ENCODE results near the gene TMED4. TPM values are rescaled to one million over a fixed set of nuclear protein-coding genes. Genes with fewer than 3 reads are reported as not detected.

Gene TMED4
- 100 to 1,000 TPM; 226 to 303 (median 254) TPM for total RNA-seq

DNA sequence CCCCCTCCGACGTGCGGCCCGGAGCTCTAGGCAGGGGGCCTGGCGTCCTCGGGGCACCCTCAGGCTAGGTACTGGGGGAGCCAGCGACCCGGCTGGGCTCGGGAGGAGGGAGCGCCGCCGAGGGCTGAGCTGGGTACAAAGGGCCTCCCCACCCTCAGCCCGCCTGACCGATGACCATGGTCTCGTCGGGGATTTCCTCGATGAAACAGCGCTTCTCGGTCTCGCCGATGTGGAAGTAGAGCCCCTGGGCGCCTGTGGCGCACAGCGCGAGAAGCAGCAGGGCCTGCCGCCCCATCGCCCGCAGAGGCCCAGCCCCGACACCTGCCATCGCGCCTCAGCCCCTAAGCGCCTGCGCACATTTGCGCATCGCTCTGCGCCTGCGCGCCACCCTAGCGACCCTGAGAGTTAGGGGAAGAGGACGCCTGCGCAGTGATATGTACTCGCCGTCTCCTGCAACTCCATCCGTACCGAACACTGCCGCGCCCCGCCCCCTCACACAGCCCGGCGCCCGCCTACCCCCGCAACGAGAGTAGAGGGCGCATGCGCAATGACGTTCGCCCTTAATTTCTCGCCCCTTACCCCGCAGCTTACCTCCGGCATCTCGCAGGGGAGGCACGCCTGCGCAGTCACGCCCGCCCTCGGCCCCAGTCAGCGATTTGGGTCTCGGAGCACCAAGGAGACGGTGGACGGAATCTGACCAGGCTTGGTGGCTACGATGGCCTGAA, at the start of gene TMED4:
TSS of gene TMED4 (minus strand) at position 353 of the 725 bp plus-strand sequence. CDS start at position 328, 25 bp downstream.
- no peaks in the 10 kb centered on the region for H3K27me3 ChIP-seq
- WGBS, 2 donors (ENCODE audit: low coverage in 1 of 2): 0% methylated on average over 37 of the region's 71 CpGs; no CpG with 5 or more reads in 1 of the 2 donors
- in situ Hi-C loops (cut with MboI; ENCODE audit: low pct_ligation_motif_present in 1 of 4, low pct_unique_long_range_greater_than_20kb in 1 of 4, low sequenced_read_pairs in 3 of 4) (loop anchor here (10.0 to 25.0 kb wide), 5 partner anchors 180 to 530 kb away; partner anchors contain the start of genes H2AZ2 (in 3 of the 4) and TBRG4 (in 3 of the 4)), intact Hi-C loops (cut with DNase I; ENCODE audit: low total_unique reads) (loop anchor here (1.0 to 5.0 kb wide), 2 partner anchors 22 to 265 kb away; partner anchors contain the start of gene H2AZ2)
- H3K36me3 ChIP-seq: peaks cover 0 to 18% (median 4%) of the 10 kb centered on the region in 4 donors
- H3K4me3 ChIP-seq: peak within 1 kb of the TSS; percentile 59 to 81 (median 66)
- no peaks in the 10 kb centered on the region for H3K9me3 ChIP-seq
- TF ChIP-seq EP300 (IDR thresholded peaks at IDR 0.05; ENCODE audit: low read depth) (peak; percentile 30), POLR2A (IDR thresholded peaks at IDR 0.05) (peak; percentile 94), POLR2AphosphoS5 (IDR thresholded peaks at IDR 0.05) (peak; percentile 88 to 98 (median 91))
- TF ChIP-seq, protein P1, sequence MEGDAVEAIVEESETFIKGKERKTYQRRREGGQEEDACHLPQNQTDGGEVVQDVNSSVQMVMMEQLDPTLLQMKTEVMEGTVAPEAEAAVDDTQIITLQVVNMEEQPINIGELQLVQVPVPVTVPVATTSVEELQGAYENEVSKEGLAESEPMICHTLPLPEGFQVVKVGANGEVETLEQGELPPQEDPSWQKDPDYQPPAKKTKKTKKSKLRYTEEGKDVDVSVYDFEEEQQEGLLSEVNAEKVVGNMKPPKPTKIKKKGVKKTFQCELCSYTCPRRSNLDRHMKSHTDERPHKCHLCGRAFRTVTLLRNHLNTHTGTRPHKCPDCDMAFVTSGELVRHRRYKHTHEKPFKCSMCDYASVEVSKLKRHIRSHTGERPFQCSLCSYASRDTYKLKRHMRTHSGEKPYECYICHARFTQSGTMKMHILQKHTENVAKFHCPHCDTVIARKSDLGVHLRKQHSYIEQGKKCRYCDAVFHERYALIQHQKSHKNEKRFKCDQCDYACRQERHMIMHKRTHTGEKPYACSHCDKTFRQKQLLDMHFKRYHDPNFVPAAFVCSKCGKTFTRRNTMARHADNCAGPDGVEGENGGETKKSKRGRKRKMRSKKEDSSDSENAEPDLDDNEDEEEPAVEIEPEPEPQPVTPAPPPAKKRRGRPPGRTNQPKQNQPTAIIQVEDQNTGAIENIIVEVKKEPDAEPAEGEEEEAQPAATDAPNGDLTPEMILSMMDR (IDR thresholded peaks at IDR 0.05): no peak
- H3K4me1 ChIP-seq: peaks cover 15 to 21% (median 19%) of the 10 kb centered on the region in 4 donors
- peak; percentile 100 for DNase-seq
- peak within 1 kb of the TSS; percentile 90 to 95 (median 92) for H3K27ac ChIP-seq

DNA sequence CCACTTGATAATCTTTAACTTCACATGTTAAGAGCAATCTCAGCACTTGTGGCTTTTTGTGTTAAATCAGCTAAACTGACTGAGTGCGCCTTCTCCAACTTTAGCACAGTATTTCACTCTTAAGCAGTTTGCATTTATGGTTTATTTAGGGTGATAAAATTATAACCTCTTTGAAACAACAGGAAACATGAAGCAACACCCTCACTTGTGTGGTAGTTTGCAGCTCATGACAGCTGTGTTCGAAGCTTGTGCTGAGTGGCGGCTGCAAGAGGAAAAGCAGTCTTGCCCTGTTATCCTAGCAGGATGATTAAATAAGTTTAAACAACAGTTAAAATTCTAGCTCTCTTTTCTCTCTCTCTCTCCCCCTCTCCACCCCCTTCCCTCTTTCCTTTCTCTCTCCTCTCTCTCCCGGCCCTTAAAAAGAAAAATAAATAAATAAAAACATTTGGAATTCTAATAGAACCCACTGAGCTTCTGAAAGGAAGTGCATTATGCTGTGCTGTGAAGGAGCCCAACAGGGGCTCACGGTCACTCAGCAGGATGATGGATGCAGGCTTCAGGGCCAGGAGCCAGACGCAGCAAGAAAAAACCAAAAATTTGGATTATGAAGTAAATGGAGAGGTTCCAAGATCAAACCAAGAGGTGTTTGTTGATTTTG, 49.6 kb upstream of the TMED4 start:
- H3K4me1 ChIP-seq: peaks cover 44 to 60% (median 59%) of the 10 kb centered on the region in 4 donors
- H3K27ac ChIP-seq: peak overlapping the region; percentile 81 to 89 (median 88)
- H3K36me3 ChIP-seq: peaks cover 0 to 7% (median 0%) of the 10 kb centered on the region in 4 donors
- H3K27me3 ChIP-seq: no peaks in the 10 kb centered on the region
- no peak for DNase-seq
- peak in 1 of 3 donors; percentile 9 for TF ChIP-seq POLR2AphosphoS5 (IDR thresholded peaks at IDR 0.05)
- TF ChIP-seq EP300 (IDR thresholded peaks at IDR 0.05; ENCODE audit: low read depth): no peak
- no peak overlapping the region for H3K4me3 ChIP-seq
- intact Hi-C loops (cut with DNase I; ENCODE audit: low total_unique reads): no loop called here
- no peaks in the 10 kb centered on the region for H3K9me3 ChIP-seq
- WGBS, 2 donors (ENCODE audit: low coverage in 1 of 2): 36 to 48% methylated on average over 6 of the region's 6 CpGs
- in situ Hi-C loops (cut with MboI; ENCODE audit: low pct_ligation_motif_present in 1 of 4, low pct_unique_long_range_greater_than_20kb in 1 of 4, low sequenced_read_pairs in 3 of 4): no loop called here

DNA sequence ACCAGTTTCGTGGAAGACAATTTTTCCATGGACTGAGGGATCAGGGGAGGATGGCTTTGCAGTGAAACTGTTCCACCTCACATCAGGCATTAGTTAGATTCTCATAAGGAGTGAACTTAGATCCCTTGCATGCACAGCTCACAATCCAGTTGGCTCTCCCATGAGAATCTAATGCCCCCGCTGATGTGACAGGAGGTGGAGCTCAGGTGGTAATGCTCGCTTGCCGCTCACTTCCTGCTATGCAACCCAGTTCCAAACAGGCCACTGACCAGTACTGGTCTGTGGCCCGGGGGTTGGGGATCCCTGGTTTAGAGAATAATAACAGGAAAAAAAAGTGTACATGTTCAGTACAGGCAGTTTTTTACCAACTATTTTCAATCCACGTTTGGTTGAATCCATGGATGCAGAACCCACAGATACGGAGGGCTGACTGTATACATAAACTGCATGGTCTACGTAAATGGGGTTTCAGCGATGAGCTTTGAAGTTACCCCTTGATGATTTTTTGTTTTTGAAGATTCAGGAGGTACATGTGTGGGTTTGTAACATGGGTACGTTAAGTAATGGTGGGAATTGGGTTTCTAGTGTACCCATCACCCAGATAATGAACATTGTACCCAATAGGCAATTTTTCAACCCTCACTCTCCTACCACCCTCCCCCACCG, 48.9 kb upstream of the TMED4 start:
- TF ChIP-seq, protein P1 (IDR thresholded peaks at IDR 0.05): no peak
- TF ChIP-seq POLR2AphosphoS5 (IDR thresholded peaks at IDR 0.05): no peak
- TF ChIP-seq EP300 (IDR thresholded peaks at IDR 0.05; ENCODE audit: low read depth): no peak
- no peak for TF ChIP-seq POLR2A (IDR thresholded peaks at IDR 0.05)
- Histone ChIP-seq H3K36me3 (peaks cover 0 to 10% (median 0%) of the 10 kb centered on the region in 4 donors), H3K27me3 (no peaks in the 10 kb centered on the region), H3K4me3 (no peak overlapping the region), H3K27ac (peak overlapping the region; percentile 81 to 89 (median 88)), H3K9me3 (no peaks in the 10 kb centered on the region), H3K4me1 (peaks cover 42 to 54% (median 52%) of the 10 kb centered on the region in 4 donors)
- intact Hi-C loops (cut with DNase I; ENCODE audit: low total_unique reads) (no loop called here), in situ Hi-C loops (cut with MboI; ENCODE audit: low pct_ligation_motif_present in 1 of 4, low pct_unique_long_range_greater_than_20kb in 1 of 4, low sequenced_read_pairs in 3 of 4) (no loop called here)
- DNase-seq: no peak
- WGBS, 2 donors (ENCODE audit: low coverage in 1 of 2): 78 to 91% methylated on average over 11 of the region's 11 CpGs

DNA sequence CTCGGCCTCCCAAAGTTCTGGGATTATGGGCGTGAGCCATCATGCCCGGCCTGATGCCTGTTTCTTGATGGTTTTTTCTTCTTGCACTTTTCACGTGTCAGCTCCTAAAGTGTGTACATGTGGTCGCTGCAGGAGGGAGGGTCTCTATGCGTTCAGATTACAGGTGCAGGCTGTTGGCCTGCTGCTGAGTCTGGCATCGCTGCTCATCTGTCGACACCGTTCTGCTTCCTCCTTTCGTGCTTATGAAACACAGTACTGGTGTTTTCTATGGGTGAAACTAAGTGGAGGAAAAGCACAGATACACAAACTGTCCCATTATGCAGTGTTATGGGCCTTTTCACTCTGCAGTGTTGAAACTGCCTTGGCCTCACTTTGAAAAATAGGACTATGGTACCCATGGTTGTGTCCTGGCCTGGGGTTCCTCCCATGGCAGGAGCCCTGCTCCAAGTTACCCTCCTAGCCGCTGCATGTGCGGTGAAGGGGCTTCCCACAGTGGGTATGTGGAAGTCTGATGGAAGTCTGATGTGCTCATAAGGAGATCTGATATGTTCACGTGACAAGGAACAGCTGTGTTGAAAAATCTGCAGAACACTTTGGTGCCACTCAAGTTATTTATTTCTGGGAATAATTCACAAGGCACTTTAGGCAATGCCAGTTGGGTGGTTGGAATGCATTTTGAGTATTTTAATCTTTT, 47.9 kb upstream of the TMED4 start:
- in situ Hi-C loops (cut with MboI; ENCODE audit: low pct_ligation_motif_present in 1 of 4, low pct_unique_long_range_greater_than_20kb in 1 of 4, low sequenced_read_pairs in 3 of 4): no loop called here
- intact Hi-C loops (cut with DNase I; ENCODE audit: low total_unique reads): no loop called here
- Histone ChIP-seq H3K27me3 (no peaks in the 10 kb centered on the region), H3K4me1 (peaks cover 34 to 44% (median 43%) of the 10 kb centered on the region in 4 donors), H3K9me3 (no peaks in the 10 kb centered on the region), H3K4me3 (no peak overlapping the region), H3K27ac (peak overlapping the region; percentile 18 to 89 (median 58)), H3K36me3 (peaks cover 0 to 20% (median 0%) of the 10 kb centered on the region in 4 donors)
- no peak for DNase-seq
- 78 to 82% methylated on average over 4 to 13 of the region's 13 CpGs for WGBS, 2 donors (ENCODE audit: low coverage in 1 of 2)
- TF ChIP-seq, protein P1 (IDR thresholded peaks at IDR 0.05): no peak
- TF ChIP-seq POLR2AphosphoS5 (IDR thresholded peaks at IDR 0.05) (peak in 1 of 3 donors; percentile 16), EP300 (IDR thresholded peaks at IDR 0.05; ENCODE audit: low read depth) (no peak), POLR2A (IDR thresholded peaks at IDR 0.05) (no peak)

Measured in transverse colon (tissue), 4 donors.